Cardiac fibroblast (primary cell): Measurements from ENCODE around the gene HCLS1.
"Not testable (repeated sequence)": the region's sequence is repeated elsewhere in the genome, so short reads cannot be mapped to it uniquely, and the experiment has no call there.

Experiments used
- DNase-seq, 2 donors: peaks; one replicate each; pipeline versions ENCODE4 v3.0.0 to v3.0.0-alpha.2; 2010; ENCODE audit warnings: low read depth in 2 of 2
- H3K4me3 ChIP-seq, 2 donors: replicated peaks in 1 of 2; 1 replicate in 1 of 2; 2 replicates in 1 of 2; pipeline ENCODE4 v1.5.1; 2011; ENCODE audit warnings: low read depth in 2 of 2, low read length in 2 of 2, mild to moderate bottlenecking in 2 of 2, moderate library complexity in 1 of 2
- TF ChIP-seq, protein P1 (sequence below): IDR thresholded peaks from one replicate; pipeline ENCODE4 v1.5.1; 2011; ENCODE audit warnings: low read depth, mild to moderate bottlenecking, low read length, inconsistent platforms

The HCLS1 gene

DNA sequence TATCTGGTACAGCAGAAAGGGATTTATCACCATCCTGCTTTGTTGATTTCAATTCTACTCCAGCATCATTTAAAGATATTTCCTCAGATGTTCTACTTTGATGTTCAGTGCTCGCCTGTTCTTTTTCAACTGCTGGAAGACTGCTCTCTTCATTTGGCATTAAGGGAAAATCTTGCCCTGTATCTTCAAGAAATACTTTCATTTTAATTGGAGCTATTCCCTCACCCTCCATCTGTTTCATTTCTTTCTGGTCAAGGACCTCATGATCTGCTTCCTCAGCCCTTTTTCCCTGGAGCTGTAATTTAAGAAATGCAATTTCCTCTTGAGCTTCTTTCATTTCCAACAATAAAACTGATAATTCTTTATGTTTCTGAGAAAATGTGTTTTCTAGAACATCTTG, 37.8 kb upstream of the HCLS1 start:
- peak in 1 of 2 donors; percentile 9 for DNase-seq
- no peak overlapping the region for H3K4me3 ChIP-seq
- TF ChIP-seq, protein P1, sequence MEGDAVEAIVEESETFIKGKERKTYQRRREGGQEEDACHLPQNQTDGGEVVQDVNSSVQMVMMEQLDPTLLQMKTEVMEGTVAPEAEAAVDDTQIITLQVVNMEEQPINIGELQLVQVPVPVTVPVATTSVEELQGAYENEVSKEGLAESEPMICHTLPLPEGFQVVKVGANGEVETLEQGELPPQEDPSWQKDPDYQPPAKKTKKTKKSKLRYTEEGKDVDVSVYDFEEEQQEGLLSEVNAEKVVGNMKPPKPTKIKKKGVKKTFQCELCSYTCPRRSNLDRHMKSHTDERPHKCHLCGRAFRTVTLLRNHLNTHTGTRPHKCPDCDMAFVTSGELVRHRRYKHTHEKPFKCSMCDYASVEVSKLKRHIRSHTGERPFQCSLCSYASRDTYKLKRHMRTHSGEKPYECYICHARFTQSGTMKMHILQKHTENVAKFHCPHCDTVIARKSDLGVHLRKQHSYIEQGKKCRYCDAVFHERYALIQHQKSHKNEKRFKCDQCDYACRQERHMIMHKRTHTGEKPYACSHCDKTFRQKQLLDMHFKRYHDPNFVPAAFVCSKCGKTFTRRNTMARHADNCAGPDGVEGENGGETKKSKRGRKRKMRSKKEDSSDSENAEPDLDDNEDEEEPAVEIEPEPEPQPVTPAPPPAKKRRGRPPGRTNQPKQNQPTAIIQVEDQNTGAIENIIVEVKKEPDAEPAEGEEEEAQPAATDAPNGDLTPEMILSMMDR, result no peak

DNA sequence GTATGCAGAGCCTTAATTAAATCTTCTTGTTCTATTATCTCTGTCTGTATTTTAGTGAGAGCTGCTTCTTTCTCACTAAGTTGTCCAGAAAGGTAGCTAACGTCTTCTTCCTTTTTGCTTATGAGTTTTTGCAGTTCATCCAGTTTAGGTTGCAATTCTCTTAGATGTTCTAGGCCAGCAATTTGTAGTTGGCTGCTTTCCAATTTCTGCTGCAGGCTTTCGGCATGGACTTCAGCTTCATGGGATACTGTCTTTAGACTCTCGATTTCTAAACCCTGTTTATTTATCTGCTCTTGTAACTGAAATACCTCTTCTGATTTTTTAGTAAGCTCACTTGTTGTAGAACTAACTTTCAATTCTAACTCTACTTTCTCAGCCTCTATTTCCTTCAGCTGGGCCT, 35.5 kb upstream of the HCLS1 start:
- peak in 1 of 2 donors; percentile 12 for DNase-seq
- H3K4me3 ChIP-seq, result no peak overlapping the region
- TF ChIP-seq, protein P1, result no peak

DNA sequence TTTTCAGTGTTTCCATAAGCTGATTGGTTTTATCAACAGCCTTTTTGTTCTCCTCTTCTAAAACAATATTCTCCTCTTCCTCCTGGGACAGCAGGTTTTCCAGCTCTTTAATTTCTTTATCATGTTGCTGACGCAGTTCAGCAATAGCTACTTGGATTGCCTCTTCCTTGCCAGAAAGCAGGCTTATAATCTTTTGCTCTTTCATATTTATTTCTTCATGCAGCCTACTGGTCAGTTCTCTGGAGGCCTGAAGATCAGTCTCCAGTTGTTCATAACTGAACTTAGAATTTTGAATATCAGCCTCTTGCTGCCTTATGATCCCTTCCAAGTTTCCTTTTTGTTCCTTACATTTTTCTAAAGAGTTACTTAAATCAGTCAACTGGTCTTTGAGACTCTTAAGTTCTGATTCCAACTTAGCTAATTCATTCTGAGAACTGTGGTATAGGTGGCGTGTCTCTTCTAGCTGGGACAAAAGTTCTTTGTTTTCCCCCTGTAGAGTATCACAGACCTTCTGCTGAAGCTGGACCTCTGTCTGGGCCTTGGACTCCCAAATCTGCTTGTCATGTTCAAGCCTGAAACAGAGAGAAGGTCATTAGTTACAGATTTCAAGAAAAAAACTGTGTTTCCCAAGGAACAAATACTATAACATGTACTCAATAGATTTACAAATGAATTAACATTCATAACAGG, 31.5 kb upstream of the HCLS1 start:
- H3K4me3 ChIP-seq, result no peak overlapping the region
- TF ChIP-seq, protein P1, result no peak
- peak in 1 of 2 donors; percentile 13 for DNase-seq

DNA sequence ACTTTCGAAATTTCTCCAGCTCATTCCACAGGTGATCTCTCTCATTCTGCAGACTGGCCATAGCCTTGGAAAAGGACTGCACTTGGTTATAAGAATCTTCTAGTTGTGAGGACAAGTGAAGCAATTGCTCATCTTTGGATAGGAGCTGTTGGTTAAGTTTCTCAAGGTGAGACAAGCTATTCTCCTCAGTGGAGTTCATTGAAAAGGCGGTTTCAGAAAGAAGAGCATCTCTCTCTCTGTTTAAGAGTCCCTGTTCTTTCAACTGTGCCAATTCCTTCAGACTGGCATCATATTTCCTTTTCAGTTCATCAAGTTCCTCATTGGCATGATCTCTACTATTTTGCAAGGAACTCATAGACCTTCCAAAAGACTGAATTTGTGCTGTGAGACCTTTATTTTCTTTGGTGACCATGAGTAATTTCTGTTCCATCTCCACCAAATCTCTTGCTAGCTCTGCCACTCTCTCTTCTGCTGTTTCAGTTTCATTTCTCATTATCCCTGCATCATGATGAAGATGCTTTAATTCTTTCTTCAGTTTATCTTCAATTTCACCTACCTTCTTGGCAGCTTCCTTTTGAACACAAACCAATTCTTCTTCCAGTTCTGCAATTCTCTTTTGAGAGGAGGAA, 30.2 kb upstream of the HCLS1 start:
- DNase-seq, result no peak
- TF ChIP-seq, protein P1, result no peak
- no peak overlapping the region for H3K4me3 ChIP-seq

DNA sequence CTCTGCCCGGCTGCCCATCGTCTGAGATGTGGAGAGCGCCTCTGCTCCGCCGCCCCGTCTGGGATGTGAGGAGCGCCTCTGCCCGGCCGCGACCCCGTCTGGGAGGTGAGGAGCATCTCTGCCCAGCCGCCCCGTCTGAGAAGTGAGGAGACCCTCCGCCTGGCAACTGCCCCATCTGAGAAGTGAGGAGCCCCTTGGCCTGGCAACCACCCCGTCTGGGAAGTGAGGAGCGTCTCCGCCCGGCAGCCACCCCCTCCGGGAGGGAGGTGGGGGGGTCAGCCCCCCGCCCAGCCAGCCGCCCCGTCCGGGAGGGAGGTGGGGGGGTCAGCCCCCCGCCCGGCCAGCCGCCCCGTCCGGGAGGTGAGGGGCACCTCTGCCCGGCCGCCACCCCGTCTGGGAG, 28.0 kb upstream of the HCLS1 start:
- not testable (repeated sequence) for H3K4me3 ChIP-seq, DNase-seq

DNA sequence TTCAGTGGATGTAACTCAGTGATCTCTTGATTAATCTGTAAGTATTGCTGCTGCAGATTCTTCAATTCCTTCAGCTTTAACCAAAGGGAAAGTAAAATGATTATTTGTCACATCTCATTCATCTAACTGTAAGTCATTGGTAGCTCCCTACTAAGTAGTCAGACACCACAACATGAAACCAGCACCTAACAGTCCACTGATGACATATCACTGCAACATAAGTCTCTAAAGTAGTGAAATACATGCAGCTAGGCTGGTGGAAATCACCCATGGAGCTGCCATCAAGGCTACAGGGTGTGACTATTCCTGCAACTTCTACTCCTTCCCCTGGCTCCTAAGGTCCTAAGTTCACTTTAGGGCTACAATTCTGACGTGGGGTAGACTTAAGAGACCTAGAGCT, 21.1 kb upstream of the HCLS1 start:
- TF ChIP-seq, protein P1, result no peak
- no peak overlapping the region for H3K4me3 ChIP-seq
- DNase-seq, result no peak

DNA sequence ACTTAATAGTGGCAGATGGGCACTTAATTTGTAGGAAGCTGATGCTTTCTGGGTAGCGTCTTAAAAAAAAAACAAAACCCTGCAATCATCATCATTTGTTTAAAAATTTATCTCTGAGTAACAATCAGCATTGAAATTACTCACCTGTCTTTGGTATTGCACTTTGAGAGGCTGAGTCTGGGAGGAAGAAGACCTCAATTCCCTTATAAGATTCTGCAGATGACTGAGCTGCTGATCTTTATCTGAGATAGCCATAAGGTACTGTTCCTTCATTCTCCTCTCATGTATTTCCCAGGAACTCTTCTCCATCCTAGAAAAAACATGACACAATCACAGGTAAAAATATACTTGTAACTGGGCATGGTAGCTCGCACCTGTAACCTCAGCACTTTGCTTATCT, 16.4 kb upstream of the HCLS1 start:
- no peak for DNase-seq
- TF ChIP-seq, protein P1, result no peak
- no peak overlapping the region for H3K4me3 ChIP-seq
